ENCODE measurements around the gene LTB4R.
"Not testable (repeated sequence)": the region's sequence is repeated elsewhere in the genome, so short reads cannot be mapped to it uniquely, and the experiment has no call there.

Gene LTB4R

GRCh38 chr14:24339284-24340151, 28.2 kb downstream of the LTB4R start, which contains the start of gene RIPK3:
Gene RIPK3, minus strand, starts transcription at chr14:24339991. Its CDS starts 165 bp downstream, at chr14:24339826.
- H3K27ac ChIP-seq (ENCODE audit: low read depth, low read length), result no peak within 1 kb of the TSS

GRCh38 chr14:24340606-24341005, 29.3 kb downstream of the LTB4R start:
- H3K9ac ChIP-seq (ENCODE audit: low read length), result no peak overlapping the region
- H3K36me3 ChIP-seq (ENCODE audit: insufficient read depth, low read length), result no peaks in the 10 kb centered on the region
- no peaks in the 10 kb centered on the region for H3K9me3 ChIP-seq (ENCODE audit: low read length)
- no peak overlapping the region for H3K4me3 ChIP-seq (ENCODE audit: low read depth in 1 of 2, low read length in 2 of 2)
- peaks cover 12% of the 10 kb centered on the region in 2 donors for H3K27me3 ChIP-seq (ENCODE audit: control insufficient read depth in 1 of 2, insufficient read depth in 2 of 2, low read length in 2 of 2)
- peaks cover 11% of the 10 kb centered on the region for H3K4me1 ChIP-seq (ENCODE audit: insufficient read depth, low read length)
- no peak overlapping the region for H3K27ac ChIP-seq (ENCODE audit: low read depth, low read length)

More at GRCh38 chr14:24339284-24340151, 28.2 kb downstream of the LTB4R start, which contains the start of gene RIPK3:
- Histone ChIP-seq H3K27me3 (ENCODE audit: control insufficient read depth in 1 of 2, insufficient read depth in 2 of 2, low read length in 2 of 2) (peaks cover 21 to 22% of the 10 kb centered on the region in 2 donors), H3K9ac (ENCODE audit: low read length) (no peak within 1 kb of the TSS), H3K4me1 (ENCODE audit: insufficient read depth, low read length) (peaks cover 11% of the 10 kb centered on the region), H3K36me3 (ENCODE audit: insufficient read depth, low read length) (no peaks in the 10 kb centered on the region), H3K9me3 (ENCODE audit: low read length) (no peaks in the 10 kb centered on the region), H3K4me3 (ENCODE audit: low read depth in 1 of 2, low read length in 2 of 2) (peak within 1 kb of the TSS in 1 of 2 donors; percentile 44)

- Histone ChIP-seq H3K4me1 (ENCODE audit: insufficient read depth, low read length) (peaks cover 11% of the 10 kb centered on the region), H3K36me3 (ENCODE audit: insufficient read depth, low read length) (no peaks in the 10 kb centered on the region), H3K27ac (ENCODE audit: low read depth, low read length) (no peak overlapping the region), H3K9ac (ENCODE audit: low read length) (no peak overlapping the region), H3K4me3 (ENCODE audit: low read depth in 1 of 2, low read length in 2 of 2) (no peak overlapping the region), H3K9me3 (ENCODE audit: low read length) (no peaks in the 10 kb centered on the region), H3K27me3 (ENCODE audit: control insufficient read depth in 1 of 2, insufficient read depth in 2 of 2, low read length in 2 of 2) (no peaks in the 10 kb centered on the region)
Measured at GRCh38 chr14:24342889-24343288, 31.6 kb downstream of the LTB4R start.

- H3K36me3 ChIP-seq (ENCODE audit: insufficient read depth, low read length), result no peaks in the 10 kb centered on the region
- no peaks in the 10 kb centered on the region for H3K9me3 ChIP-seq (ENCODE audit: low read length)
- no peak overlapping the region for H3K9ac ChIP-seq (ENCODE audit: low read length)
- no peak overlapping the region for H3K4me3 ChIP-seq (ENCODE audit: low read depth in 1 of 2, low read length in 2 of 2)
- no peaks in the 10 kb centered on the region for H3K27me3 ChIP-seq (ENCODE audit: control insufficient read depth in 1 of 2, insufficient read depth in 2 of 2, low read length in 2 of 2)
- H3K4me1 ChIP-seq (ENCODE audit: insufficient read depth, low read length), result peaks cover 2% of the 10 kb centered on the region
- no peak overlapping the region for H3K27ac ChIP-seq (ENCODE audit: low read depth, low read length)
Measured at GRCh38 chr14:24343795-24344660, 32.7 kb downstream of the LTB4R start.

GRCh38 chr14:24347134-24347533, 35.8 kb downstream of the LTB4R start:
- peaks cover 0 to 9% of the 10 kb centered on the region in 2 donors for H3K27me3 ChIP-seq (ENCODE audit: control insufficient read depth in 1 of 2, insufficient read depth in 2 of 2, low read length in 2 of 2)
- no peak overlapping the region for H3K4me3 ChIP-seq (ENCODE audit: low read depth in 1 of 2, low read length in 2 of 2)
- no peaks in the 10 kb centered on the region for H3K36me3 ChIP-seq (ENCODE audit: insufficient read depth, low read length)
- no peaks in the 10 kb centered on the region for H3K4me1 ChIP-seq (ENCODE audit: insufficient read depth, low read length)
- no peaks in the 10 kb centered on the region for H3K9me3 ChIP-seq (ENCODE audit: low read length)
- H3K9ac ChIP-seq (ENCODE audit: low read length), result no peak overlapping the region
- no peak overlapping the region for H3K27ac ChIP-seq (ENCODE audit: low read depth, low read length)

GRCh38 chr14:24348186-24348585, 36.9 kb downstream of the LTB4R start:
- Histone ChIP-seq H3K9me3 (ENCODE audit: low read length) (no peaks in the 10 kb centered on the region), H3K9ac (ENCODE audit: low read length) (no peak overlapping the region), H3K4me3 (ENCODE audit: low read depth in 1 of 2, low read length in 2 of 2) (no peak overlapping the region), H3K36me3 (ENCODE audit: insufficient read depth, low read length) (no peaks in the 10 kb centered on the region), H3K4me1 (ENCODE audit: insufficient read depth, low read length) (no peaks in the 10 kb centered on the region), H3K27me3 (ENCODE audit: control insufficient read depth in 1 of 2, insufficient read depth in 2 of 2, low read length in 2 of 2) (peaks cover 0 to 9% of the 10 kb centered on the region in 2 donors), H3K27ac (ENCODE audit: low read depth, low read length) (no peak overlapping the region)

GRCh38 chr14:24349742-24350141, 38.4 kb downstream of the LTB4R start:
- no peak overlapping the region for H3K4me3 ChIP-seq (ENCODE audit: low read depth in 1 of 2, low read length in 2 of 2)
- H3K9me3 ChIP-seq (ENCODE audit: low read length), result no peaks in the 10 kb centered on the region
- H3K27me3 ChIP-seq (ENCODE audit: control insufficient read depth in 1 of 2, insufficient read depth in 2 of 2, low read length in 2 of 2), result peaks cover 0 to 9% of the 10 kb centered on the region in 2 donors

GRCh38 chr14:24351517-24351916, 40.2 kb downstream of the LTB4R start:
- Histone ChIP-seq H3K4me1 (ENCODE audit: insufficient read depth, low read length) (no peaks in the 10 kb centered on the region), H3K9me3 (ENCODE audit: low read length) (no peaks in the 10 kb centered on the region), H3K36me3 (ENCODE audit: insufficient read depth, low read length) (no peaks in the 10 kb centered on the region), H3K9ac (ENCODE audit: low read length) (no peak overlapping the region), H3K27ac (ENCODE audit: low read depth, low read length) (no peak overlapping the region), H3K4me3 (ENCODE audit: low read depth in 1 of 2, low read length in 2 of 2) (no peak overlapping the region), H3K27me3 (ENCODE audit: control insufficient read depth in 1 of 2, insufficient read depth in 2 of 2, low read length in 2 of 2) (peaks cover 0 to 9% of the 10 kb centered on the region in 2 donors)

More at GRCh38 chr14:24349742-24350141, 38.4 kb downstream of the LTB4R start:
- Histone ChIP-seq H3K4me1 (ENCODE audit: insufficient read depth, low read length) (no peaks in the 10 kb centered on the region), H3K27ac (ENCODE audit: low read depth, low read length) (no peak overlapping the region), H3K9ac (ENCODE audit: low read length) (no peak overlapping the region), H3K36me3 (ENCODE audit: insufficient read depth, low read length) (no peaks in the 10 kb centered on the region)

- H3K9ac ChIP-seq (ENCODE audit: low read length), result no peak overlapping the region
- H3K36me3 ChIP-seq (ENCODE audit: insufficient read depth, low read length), result no peaks in the 10 kb centered on the region
- H3K9me3 ChIP-seq (ENCODE audit: low read length), result no peaks in the 10 kb centered on the region
- H3K4me3 ChIP-seq (ENCODE audit: low read depth in 1 of 2, low read length in 2 of 2), result no peak overlapping the region
- H3K27ac ChIP-seq (ENCODE audit: low read depth, low read length), result no peak overlapping the region
- H3K27me3 ChIP-seq (ENCODE audit: control insufficient read depth in 1 of 2, insufficient read depth in 2 of 2, low read length in 2 of 2), result peaks cover 0 to 9% of the 10 kb centered on the region in 2 donors
- no peaks in the 10 kb centered on the region for H3K4me1 ChIP-seq (ENCODE audit: insufficient read depth, low read length)
Measured at GRCh38 chr14:24353559-24354481, 42.5 kb downstream of the LTB4R start.

GRCh38 chr14:24354482-24354825, 43.2 kb downstream of the LTB4R start:
- not testable (repeated sequence) for H3K4me3 ChIP-seq (ENCODE audit: low read depth in 1 of 2, low read length in 2 of 2); H3K36me3 ChIP-seq (ENCODE audit: insufficient read depth, low read length); H3K9me3 ChIP-seq (ENCODE audit: low read length); H3K4me1 ChIP-seq (ENCODE audit: insufficient read depth, low read length); H3K9ac ChIP-seq (ENCODE audit: low read length); H3K27me3 ChIP-seq (ENCODE audit: control insufficient read depth in 1 of 2, insufficient read depth in 2 of 2, low read length in 2 of 2); H3K27ac ChIP-seq (ENCODE audit: low read depth, low read length)

Data from muscle layer of colon (tissue), 2 donors.